IMR-90 (cell line): ENCODE data around the gene CIRBP. TPM values are rescaled to one million over a fixed set of nuclear protein-coding genes. Genes with fewer than 3 reads are reported as not detected.

Source experiments
- ATAC-seq: fragments of 200-7000 bp; cut with Tn5 transposase; 2 replicates; pipeline ENCODE4 v1.9.1; 2020; ENCODE audit warnings: low read depth, mild to moderate bottlenecking, moderate library complexity
- BruUV-seq: library from RNA; stranded (reverse); fragments of 400-500 nt; replicated peaks from 2 replicates; lab custom pipeline; 2021; lab: Mats Ljungman, UMichigan
- CTCF ChIA-PET: fragments of 300-600 bp; formaldehyde crosslinking; extraction: SDS; loops from one replicate; lab custom pipeline; 2021; ENCODE audit warnings: antibody characterized with exemption; lab: Yijun Ruan, JAX
- POLR2A ChIA-PET: fragments of 300-600 bp; sonication (Branson Sonifier 250); formaldehyde crosslinking; loops from one replicate; lab custom pipeline; 2022; ENCODE audit warnings: antibody characterized with exemption; ENCODE audit not compliant: unreplicated experiment; lab: Charles Lee
- DNase-seq: peaks from one replicate; pipeline ENCODE4 v3.0.0; 2013
- H2AFZ ChIP-seq: replicated peaks from 2 replicates; pipeline ENCODE3; 2013; ENCODE audit warnings: low read length, mild to moderate bottlenecking; ENCODE audit not compliant: poor library complexity
- H2AK5ac ChIP-seq: 2 replicates; pipeline ENCODE4 v1.6.1; 2013; ENCODE audit warnings: low read depth, low read length, inconsistent platforms
- H2AK9ac ChIP-seq: replicated peaks from 2 replicates; pipeline ENCODE3; 2013; ENCODE audit warnings: mild to moderate bottlenecking, low read depth, low read length, moderate library complexity; ENCODE audit not compliant: poor library complexity
- H2BK120ac ChIP-seq: 2 replicates; pipeline ENCODE4 v1.6.1; 2013; ENCODE audit warnings: low read depth, low read length, inconsistent platforms
- H2BK15ac ChIP-seq: 3 replicates; pipeline ENCODE4 v1.6.1; 2013; ENCODE audit warnings: low read depth, low read length, inconsistent platforms
- H2BK20ac ChIP-seq: 2 replicates; pipeline ENCODE4 v1.6.1; 2013; ENCODE audit warnings: low read depth, mild to moderate bottlenecking, inconsistent platforms, low read length, moderate library complexity
- H2BK5ac ChIP-seq: 2 replicates; pipeline ENCODE4 v1.6.1; 2013; ENCODE audit warnings: mild to moderate bottlenecking, low read depth, low read length, inconsistent platforms; ENCODE audit not compliant: poor library complexity, severe bottlenecking
- H3K14ac ChIP-seq: replicated peaks from 2 replicates; pipeline ENCODE4 v1.6.1; 2013; ENCODE audit warnings: low read depth, low read length, inconsistent platforms
- H3K18ac ChIP-seq: 2 replicates; pipeline ENCODE4 v1.6.1; 2013; ENCODE audit warnings: low read depth, low read length, control low read depth
- H3K23ac ChIP-seq: 2 replicates; pipeline ENCODE4 v1.6.1; 2013; ENCODE audit warnings: low read depth, low read length, inconsistent platforms
- H3K27ac ChIP-seq: 2 replicates; pipeline ENCODE4 v1.5.1; 2013; ENCODE audit warnings: mild to moderate bottlenecking, control low read depth, low read length; ENCODE audit not compliant: insufficient read depth
- H3K27me3 ChIP-seq: 2 replicates; pipeline ENCODE4 v1.6.1; 2013; ENCODE audit warnings: low read length; ENCODE audit not compliant: control insufficient read depth, insufficient read depth
- H3K36me3 ChIP-seq: 2 replicates; pipeline ENCODE4 v1.6.1; 2013; ENCODE audit warnings: low read length, mixed read lengths; ENCODE audit not compliant: control insufficient read depth, insufficient read depth
- H3K4ac ChIP-seq: 2 replicates; pipeline ENCODE4 v1.6.1; 2013; ENCODE audit warnings: low read depth, low read length, inconsistent platforms
- H3K4me1 ChIP-seq: 2 replicates; pipeline ENCODE4 v1.6.1; 2013; ENCODE audit warnings: low read length, mixed read lengths; ENCODE audit not compliant: control insufficient read depth, insufficient read depth
- H3K4me2 ChIP-seq: 2 replicates; pipeline ENCODE4 v1.6.1; 2013; ENCODE audit warnings: low read depth, mild to moderate bottlenecking, control low read depth, low read length, moderate library complexity
- H3K4me3 ChIP-seq: 2 replicates; pipeline ENCODE4 v1.5.1; 2013; ENCODE audit warnings: low read depth, mild to moderate bottlenecking, control low read depth, low read length, moderate library complexity; ENCODE audit not compliant: insufficient read depth
- H3K56ac ChIP-seq: 2 replicates; pipeline ENCODE4 v1.6.1; 2013; ENCODE audit warnings: low read length, inconsistent platforms; ENCODE audit not compliant: insufficient read depth; ENCODE audit errors: extremely low read depth
- H3K79me1 ChIP-seq, 2 experiments: 2 replicates each; pipeline ENCODE4 v1.6.1; 2013; ENCODE audit warnings: low read length in 2 of 2, inconsistent platforms in 1 of 2, low read depth in 1 of 2
- H3K9ac ChIP-seq: 2 replicates; pipeline ENCODE4 v1.6.1; 2013; ENCODE audit warnings: low read depth, low read length, control low read depth
- H3K9me1 ChIP-seq: 2 replicates; pipeline ENCODE4 v1.6.1; 2013; ENCODE audit warnings: low read length, inconsistent platforms; ENCODE audit not compliant: insufficient read depth
- H3K9me3 ChIP-seq: 2 replicates; pipeline ENCODE4 v1.6.1; 2013; ENCODE audit warnings: low read length; ENCODE audit not compliant: control insufficient read depth, insufficient read depth
- H4K20me1 ChIP-seq: 2 replicates; pipeline ENCODE4 v1.6.1; 2013; ENCODE audit warnings: low read length, inconsistent platforms; ENCODE audit not compliant: insufficient read depth
- H4K5ac ChIP-seq: 2 replicates; pipeline ENCODE4 v1.6.1; 2013; ENCODE audit warnings: mild to moderate bottlenecking, low read depth, low read length, control low read depth
- H4K8ac ChIP-seq, 2 experiments: 2 replicates each; pipeline ENCODE4 v1.6.1; 2013; ENCODE audit warnings: low read depth in 2 of 2, low read length in 2 of 2, control low read depth in 1 of 2, inconsistent platforms in 1 of 2
- H4K91ac ChIP-seq: 2 replicates; pipeline ENCODE4 v1.6.1; 2013; ENCODE audit warnings: low read depth, low read length, inconsistent platforms; ENCODE audit not compliant: insufficient read depth
- POLR2A ChIP-seq: IDR thresholded peaks from 2 replicates; pipeline ENCODE4 v1.6.1; 2012; ENCODE audit warnings: mild to moderate bottlenecking, low read depth, low read length
- RCOR1 ChIP-seq: IDR thresholded peaks from 2 replicates; pipeline ENCODE4 v1.6.1; 2012; ENCODE audit warnings: mild to moderate bottlenecking, low read length, improper control_type of control experiment; ENCODE audit not compliant: insufficient replicate concordance
- WGBS, 2 experiments: methylation state at CpG; one replicate each; pipeline versions ENCODE4 v1.1.5 to v1.1.7; 2013; ENCODE audit warnings: missing lambda C conversion rate in 2 of 2; ENCODE audit not compliant: insufficient read length in 1 of 2; ENCODE audit errors: extremely low coverage in 2 of 2; 5-methylcytosine and 5-hydroxymethylcytosine counted together
- dilution Hi-C: fragments of 300-500 bp; cut with HindIII; formaldehyde crosslinking; loops from one replicate; pipeline ENCODE4 v1.14.3; 2018; ENCODE audit warnings: low sequenced_read_pairs; ENCODE audit not compliant: unreplicated experiment
- in situ Hi-C: fragments of 300-500 bp; cut with MboI; formaldehyde crosslinking; loops from 3 replicates; pipeline ENCODE4 v1.14.3; 2019; ENCODE audit warnings: low sequenced_read_pairs, inconsistent platforms, mixed read lengths
- intact Hi-C: fragments of 100-400 bp; cut with micrococcal nuclease; formaldehyde crosslinking; loops from 2 replicates; pipeline ENCODE4 v1.10.0; 2022
- polyA plus RNA-seq, 3 experiments: library from polyadenylated mRNA; depleted of rRNA; stranded (reverse); fragments of >200 nt; gene quantifications; 2 replicates each; pipeline ENCODE4 v1.2.3, GENCODE V29; 2012; ENCODE audit warnings: low replicate concordance in 1 of 3
- total RNA-seq: library from RNA; depleted of rRNA; stranded (reverse); fragments of >200 nt; gene quantifications from 2 replicates; pipeline ENCODE4 v1.2.3, GENCODE V29; 2012

The CIRBP gene
- total and polyA plus RNA-seq, 2 of the 4 experiments (the other 2 are of a cell fraction): 299 to 542 TPM

- H3K14ac ChIP-seq: peak overlapping the region; percentile 22; the same call in 1 of the 2 replicates
- H3K27me3 ChIP-seq: no peaks in the 10 kb centered on the region
- H4K91ac ChIP-seq: no peak overlapping the region
- no peak overlapping the region for H4K5ac ChIP-seq
- no peak for DNase-seq
- H3K56ac ChIP-seq: no peak overlapping the region
- H3K4me3 ChIP-seq: no peak overlapping the region
- H3K4ac ChIP-seq: peak overlapping the region; percentile 99; the same call in 1 of the 2 replicates
- H2BK15ac ChIP-seq: no peak overlapping the region
- WGBS, 2 experiments: no CpG with 5 or more reads among the region's 26 CpGs
- H2AK9ac ChIP-seq: peak overlapping the region; percentile 47
- peaks cover 75% of the 10 kb centered on the region for H4K20me1 ChIP-seq
- H2BK5ac ChIP-seq: no peak overlapping the region
- H4K8ac ChIP-seq: peak overlapping the region in 1 of 2 experiments; percentile 2; a peak in 1 of 4 replicates
- peak overlapping the region; percentile 86; the same call in 1 of the 2 replicates for H3K4me2 ChIP-seq
- no peak overlapping the region for H2BK20ac ChIP-seq
- no peaks in the 10 kb centered on the region; the same call in 1 of the 2 replicates for H3K9me1 ChIP-seq
- peak overlapping the region; percentile 80 for H3K9ac ChIP-seq
- ChIA-PET POLR2A (no interaction called here), CTCF (interaction anchor here (0.7 kb wide), 2 partner anchors 26 to 50 kb away, joined by 3 read pairs; no protein-coding TSS in a partner anchor)
- ATAC-seq: no peak
- no peak overlapping the region for H2BK120ac ChIP-seq
- H2AK5ac ChIP-seq: peak overlapping the region; percentile 13; the same call in 1 of the 2 replicates
- intact Hi-C loops: no loop called here
- no TSS peak for BruUV-seq
- H3K18ac ChIP-seq: no peak overlapping the region
- H3K79me1 ChIP-seq: peaks cover 16 to 61% of the 10 kb centered on the region in 2 experiments; a peak in 3 of 4 replicates
- TF ChIP-seq POLR2A (peak; percentile 10; the same call in 1 of the 2 replicates), RCOR1 (no peak)
- dilution Hi-C loops: no loop called here
- H2AFZ ChIP-seq: no peak overlapping the region
- H3K27ac ChIP-seq: peak overlapping the region; percentile 8; the same call in 1 of the 2 replicates
- peaks cover 37% of the 10 kb centered on the region for H3K4me1 ChIP-seq
- H3K36me3 ChIP-seq: peaks cover 44% of the 10 kb centered on the region
- H3K23ac ChIP-seq: peak overlapping the region; percentile 62; the same call in 1 of the 2 replicates
- no peaks in the 10 kb centered on the region for H3K9me3 ChIP-seq
- in situ Hi-C loops: no loop called here
Measured at GRCh38 chr19:1270854-1271527, 1.9 kb downstream of the CIRBP start.
